Posterior cingulate gyrus (tissue), 11 donors: ENCODE data around the gene STK40.

Experiments used
- DNase-seq, 10 donors: peaks; one replicate each; pipeline versions ENCODE4 v3.0.0 to v3.0.0-alpha.2; 2020 to 2021; ENCODE audit warnings: mixed read lengths in 3 of 10
- intact Hi-C: fragments of 100-400 bp; cut with DNase I; formaldehyde crosslinking; loops from one replicate; pipeline ENCODE4 v1.15.1; 2023

STK40 gene

GRCh38 chr1:36322041-36322785 is 63.5 kb downstream of the STK40 start:
- DNase-seq: peak in 4 of 10 donors; percentile 26 to 83 (median 72)
- intact Hi-C loops: no loop called here

GRCh38 chr1:36321119-36321951 is 64.4 kb downstream of the STK40 start:
- peak in 4 of 10 donors; percentile 18 to 82 (median 72) for DNase-seq
- intact Hi-C loops: no loop called here

- peak in 1 of 10 donors; percentile 23 for DNase-seq
- intact Hi-C loops: no loop called here
Measured at GRCh38 chr1:36320767-36321118, 65.0 kb downstream of the STK40 start.

- intact Hi-C loops: no loop called here
- peak in 2 of 10 donors; percentile 38 to 62 for DNase-seq
Measured at GRCh38 chr1:36320291-36320761, 65.4 kb downstream of the STK40 start.

- DNase-seq: no peak
- intact Hi-C loops: no loop called here
Measured at GRCh38 chr1:36309397-36309796, 76.3 kb downstream of the STK40 start.

- intact Hi-C loops: no loop called here
- DNase-seq: peak in 2 of 10 donors; percentile 63 to 75
Measured at GRCh38 chr1:36307601-36308330, 78.0 kb downstream of the STK40 start.

GRCh38 chr1:36306902-36307456 is 78.7 kb downstream of the STK40 start:
- DNase-seq: peak; percentile 74 to 99 (median 92)
- intact Hi-C loops: no loop called here

GRCh38 chr1:36306210-36306901 is 79.4 kb downstream of the STK40 start, which contains the start of gene SH3D21:
Gene SH3D21, plus strand, starts transcription at chr1:36306368. Its CDS starts 53 bp downstream, at chr1:36306421.
- DNase-seq: peak in 2 of 10 donors; percentile 84 to 85
- intact Hi-C loops: no loop called here

GRCh38 chr1:36305915-36306209 is 79.9 kb downstream of the STK40 start:
- DNase-seq: peak in 2 of 10 donors; percentile 70 to 87
- intact Hi-C loops: no loop called here

- intact Hi-C loops: no loop called here
- DNase-seq: peak in 1 of 10 donors; percentile 50
Measured at GRCh38 chr1:36304970-36305914, 80.5 kb downstream of the STK40 start.

- intact Hi-C loops: no loop called here
- peak in 3 of 10 donors; percentile 48 to 63 (median 57) for DNase-seq
Measured at GRCh38 chr1:36304521-36304920, 81.2 kb downstream of the STK40 start.

- intact Hi-C loops: no loop called here
- peak in 3 of 10 donors; percentile 60 to 77 (median 65) for DNase-seq
Measured at GRCh38 chr1:36303650-36304360, 81.9 kb downstream of the STK40 start.

- intact Hi-C loops: no loop called here
- DNase-seq: no peak
Measured at GRCh38 chr1:36303244-36303643, 82.5 kb downstream of the STK40 start.

GRCh38 chr1:36301220-36301619 is 84.5 kb downstream of the STK40 start:
- intact Hi-C loops: no loop called here
- peak in 1 of 10 donors; percentile 47 for DNase-seq

GRCh38 chr1:36300526-36300925 is 85.2 kb downstream of the STK40 start:
- DNase-seq: no peak
- intact Hi-C loops: no loop called here

GRCh38 chr1:36298640-36299039 is 87.1 kb downstream of the STK40 start:
- intact Hi-C loops: no loop called here

GRCh38 chr1:36297062-36297461 is 88.7 kb downstream of the STK40 start:
- intact Hi-C loops: no loop called here
- DNase-seq: no peak

More at GRCh38 chr1:36298640-36299039, 87.1 kb downstream of the STK40 start:
- DNase-seq: no peak

- intact Hi-C loops: no loop called here
- DNase-seq: no peak
Measured at GRCh38 chr1:36295390-36295789, 90.3 kb downstream of the STK40 start.
